GM21447 (cell line): Measurements from ENCODE around the gene P2RX6.
"Not testable (repeated sequence)": the region's sequence is repeated elsewhere in the genome, so short reads cannot be mapped to it uniquely, and the experiment has no call there.

Experiments used
- ATAC-seq: cut with Tn5 transposase; IDR thresholded peaks from one replicate; pipeline ENCODE4 v1.9.1; 2021; ENCODE audit not compliant: unreplicated experiment

Gene P2RX6

GRCh38 chr22:21051145-21051830, 36.3 kb downstream of the P2RX6 start:
- ATAC-seq: no peak

GRCh38 chr22:21051831-21052400, 37.0 kb downstream of the P2RX6 start:
- no peak for ATAC-seq

GRCh38 chr22:21052715-21053459, 37.9 kb downstream of the P2RX6 start:
- ATAC-seq: no peak

- ATAC-seq: no peak
Observed at GRCh38 chr22:21054046-21054713, 39.2 kb downstream of the P2RX6 start.

- ATAC-seq: no peak
Observed at GRCh38 chr22:21054714-21055563, 40.0 kb downstream of the P2RX6 start.

GRCh38 chr22:21055564-21055834, 40.5 kb downstream of the P2RX6 start:
- no peak for ATAC-seq

- no peak for ATAC-seq
Observed at GRCh38 chr22:21055880-21056319, 40.9 kb downstream of the P2RX6 start.

GRCh38 chr22:21060363-21060762, 45.4 kb downstream of the P2RX6 start:
- not testable (repeated sequence) for ATAC-seq

GRCh38 chr22:21061660-21062321, 46.8 kb downstream of the P2RX6 start:
- ATAC-seq: not testable (repeated sequence)

GRCh38 chr22:21064425-21064824, 49.5 kb downstream of the P2RX6 start:
- ATAC-seq: not testable (repeated sequence)

GRCh38 chr22:21064917-21065864, 50.2 kb downstream of the P2RX6 start:
- ATAC-seq: no peak

- no peak for ATAC-seq
Observed at GRCh38 chr22:21067075-21067900, 52.3 kb downstream of the P2RX6 start.

- no peak for ATAC-seq
Observed at GRCh38 chr22:21067901-21068680, 53.1 kb downstream of the P2RX6 start.

- no peak for ATAC-seq
Observed at GRCh38 chr22:21068681-21069276, 53.8 kb downstream of the P2RX6 start.

- no peak for ATAC-seq
Observed at GRCh38 chr22:21069375-21069774, 54.4 kb downstream of the P2RX6 start.

- ATAC-seq: no peak
Observed at GRCh38 chr22:21070690-21071615, 56.0 kb downstream of the P2RX6 start.
